H54 (cell line): ENCODE data around the gene TRPM3.
"Not testable (repeated sequence)": the region's sequence is repeated elsewhere in the genome, so short reads cannot be mapped to it uniquely, and the experiment has no call there.

Experiments used
- DNase-seq: peaks from one replicate; pipeline ENCODE4 v3.0.0; 2011; ENCODE audit warnings: low spot score, mixed read lengths; ENCODE audit not compliant: insufficient read length
- FAIRE-seq: peaks from 3 replicates; lab custom pipeline; 2011; peaks lifted over from hg19 to GRCh38; lab: Jason Lieb, UNC
- POLR2A ChIP-seq: IDR thresholded peaks from 2 replicates; pipeline ENCODE4 v1.6.1; 2011; ENCODE audit warnings: low read depth, mild to moderate bottlenecking, low read length

Gene TRPM3

GRCh38 chr9:70772601-70773000, 348.8 kb downstream of the TRPM3 start:
- DNase-seq, result no peak
- TF ChIP-seq POLR2A, result no peak
- no peak for FAIRE-seq

- no peak for DNase-seq
- TF ChIP-seq POLR2A, result no peak
- peak; percentile 50 for FAIRE-seq
Observed at GRCh38 chr9:70765946-70766345, 355.5 kb downstream of the TRPM3 start.

- DNase-seq, result no peak
- TF ChIP-seq POLR2A, result no peak
- no peak for FAIRE-seq
Observed at GRCh38 chr9:70761139-70761670, 360.2 kb downstream of the TRPM3 start.

DNA sequence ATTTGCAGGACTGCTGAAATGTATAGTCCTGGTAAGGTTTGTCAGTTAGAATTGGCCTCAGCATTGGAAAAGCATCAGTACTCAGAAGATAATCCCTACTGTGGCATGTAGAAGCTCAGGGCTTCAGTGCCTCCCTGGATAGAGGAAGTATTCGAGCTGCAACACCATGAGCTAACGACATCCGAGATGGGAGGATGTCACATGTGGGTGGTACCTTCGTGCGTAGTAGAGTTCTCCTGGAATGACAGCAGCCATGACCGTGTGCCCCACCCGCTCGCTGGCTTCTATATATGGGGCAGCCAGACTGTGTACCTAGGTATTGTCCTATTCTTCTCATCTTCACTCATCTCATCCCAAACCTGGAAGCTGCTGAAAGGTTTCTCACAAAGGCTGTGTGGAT, 361.2 kb downstream of the TRPM3 start:
- FAIRE-seq, result no peak
- no peak for DNase-seq
- TF ChIP-seq POLR2A, result no peak

- no peak for TF ChIP-seq POLR2A
- DNase-seq, result no peak
- FAIRE-seq, result no peak
Observed at GRCh38 chr9:70753311-70753710, 368.1 kb downstream of the TRPM3 start.

DNA sequence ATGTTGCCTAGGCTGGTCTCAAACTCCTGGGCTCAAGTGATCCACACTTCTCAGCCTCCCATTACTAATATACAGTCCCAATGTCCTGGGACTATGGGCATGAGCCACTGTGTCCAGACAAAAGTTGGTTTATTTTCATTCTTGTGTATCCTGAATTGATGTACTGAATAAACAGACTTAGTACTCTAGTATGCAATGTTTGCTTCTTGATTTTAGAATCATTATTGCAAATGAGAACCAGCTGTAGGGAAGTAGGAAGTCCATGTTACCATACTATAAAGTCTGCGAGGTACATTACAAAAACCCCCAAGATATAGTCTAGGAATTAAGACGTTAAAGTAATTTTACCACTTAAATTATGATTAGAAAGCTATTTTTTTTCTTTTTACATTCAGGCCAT, 372.4 kb downstream of the TRPM3 start:
- TF ChIP-seq POLR2A, result no peak
- no peak for FAIRE-seq
- no peak for DNase-seq

DNA sequence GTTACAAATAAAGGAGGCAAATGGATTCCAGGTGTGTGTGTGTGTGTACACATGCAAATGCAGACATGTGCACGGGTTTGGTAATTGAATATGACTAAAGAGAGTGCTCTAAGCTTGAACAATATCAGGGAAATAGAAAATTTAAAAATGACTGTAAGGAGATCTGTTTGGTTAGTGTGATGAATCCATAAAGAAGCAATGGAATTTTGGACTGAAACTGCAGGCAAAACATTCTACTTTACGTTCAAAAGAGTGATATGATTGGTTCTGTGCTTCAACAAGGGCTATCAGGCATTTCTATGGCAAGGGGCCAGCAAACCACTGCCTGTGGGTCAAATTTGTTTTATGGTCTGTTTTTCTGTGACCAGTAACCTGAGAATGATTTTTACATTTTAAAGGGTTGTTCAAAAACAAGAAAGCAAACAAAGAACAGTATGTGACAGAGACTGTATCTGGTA, 374.1 kb downstream of the TRPM3 start:
- DNase-seq (no peak), FAIRE-seq (peak; percentile 43)
- no peak for TF ChIP-seq POLR2A

DNA sequence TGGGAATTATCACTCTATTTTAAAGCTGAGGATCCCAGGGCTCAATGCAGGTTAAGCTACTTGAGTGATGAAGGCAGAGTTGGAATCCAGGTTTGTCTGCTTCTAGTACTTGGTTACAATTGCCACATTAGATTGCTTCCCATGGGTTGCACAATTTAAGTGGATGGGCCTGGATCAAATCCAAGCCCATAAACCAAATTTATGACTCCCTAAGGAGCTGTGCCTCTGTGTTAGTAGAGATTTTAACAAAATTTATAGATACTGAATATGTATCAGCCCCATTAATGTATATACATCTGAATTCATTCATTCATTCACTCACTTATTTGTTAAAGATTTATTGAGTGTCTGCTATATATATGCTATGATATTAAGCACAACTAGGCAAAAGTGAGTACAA, 374.7 kb downstream of the TRPM3 start:
- no peak for TF ChIP-seq POLR2A
- FAIRE-seq, result no peak

DNA sequence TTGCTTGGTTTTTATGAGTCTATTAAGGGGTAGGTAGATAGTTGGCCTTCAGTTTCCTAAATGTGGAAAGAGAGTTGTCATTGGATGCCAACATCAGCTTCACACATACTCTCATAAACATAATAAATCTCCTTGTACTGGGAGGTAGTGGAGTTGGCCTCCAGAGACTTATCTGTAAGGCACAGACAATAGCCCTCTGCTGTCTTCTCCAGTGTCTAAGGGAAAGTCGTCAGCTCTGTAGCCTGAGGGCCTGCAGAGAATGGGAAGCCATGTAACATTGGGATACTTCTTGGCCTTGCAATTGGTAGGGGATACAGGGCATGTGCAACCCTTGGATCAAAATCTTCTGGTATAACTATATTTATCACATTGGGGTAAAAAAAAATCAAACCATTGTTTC, 375.1 kb downstream of the TRPM3 start:
- DNase-seq (no peak), FAIRE-seq (no peak)

More for the DNA sequence above, 374.7 kb downstream of the TRPM3 start:
- no peak for DNase-seq

GRCh38 chr9:70724794-70725193, 396.6 kb downstream of the TRPM3 start:
- FAIRE-seq, DNase-seq: not testable (repeated sequence)

More for the DNA sequence above, 375.1 kb downstream of the TRPM3 start:
- no peak for TF ChIP-seq POLR2A

- DNase-seq, FAIRE-seq: not testable (repeated sequence)
Observed at GRCh38 chr9:70724025-70724424, 397.4 kb downstream of the TRPM3 start.

- DNase-seq, FAIRE-seq: not testable (repeated sequence)
Observed at GRCh38 chr9:70706797-70707196, 414.6 kb downstream of the TRPM3 start.

DNA sequence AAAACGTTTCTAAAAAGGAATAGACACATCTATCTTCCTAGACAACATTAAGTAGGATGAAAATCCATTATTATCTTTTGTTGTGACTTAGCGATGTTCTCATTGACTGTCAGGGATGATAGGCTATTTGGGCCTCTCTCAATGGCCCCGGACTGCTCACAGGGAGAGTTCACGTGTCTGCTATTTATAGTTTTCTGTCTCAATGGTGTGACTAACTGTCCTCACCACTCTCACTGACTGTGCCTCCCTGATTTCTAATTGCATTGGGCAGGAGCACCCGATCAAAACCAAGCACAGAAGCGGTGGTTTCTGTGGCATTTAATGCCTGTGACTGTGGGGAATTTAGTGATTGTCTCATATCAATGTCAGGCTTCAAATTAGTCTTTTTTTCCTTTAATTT, 420.3 kb downstream of the TRPM3 start:
- no peak for TF ChIP-seq POLR2A
- no peak for FAIRE-seq
- no peak for DNase-seq

GRCh38 chr9:70696694-70697335, 424.6 kb downstream of the TRPM3 start:
- DNase-seq, result no peak
- FAIRE-seq, result no peak
- no peak for TF ChIP-seq POLR2A

DNA sequence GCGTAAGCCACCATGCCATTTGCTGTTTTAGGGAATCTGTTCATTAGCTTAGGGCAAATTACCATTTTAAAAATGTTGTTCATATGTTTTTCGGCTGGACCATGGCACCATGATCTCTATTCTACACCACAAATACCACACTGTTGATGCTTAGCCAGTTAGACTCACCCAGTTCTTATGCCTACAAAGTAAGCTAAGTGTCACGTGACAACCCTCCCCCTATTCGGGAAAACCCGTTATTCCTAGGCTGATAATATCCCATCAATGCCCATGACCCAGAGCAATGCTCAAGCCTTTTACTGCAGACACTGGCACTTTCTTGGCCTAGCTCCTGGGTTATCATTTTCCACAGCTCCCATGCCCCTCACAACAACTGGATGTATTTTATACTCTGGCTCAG, 426.7 kb downstream of the TRPM3 start:
- FAIRE-seq (no peak), DNase-seq (no peak)
- TF ChIP-seq POLR2A, result no peak
